Thymus (tissue), 11 donors: Measurements from ENCODE around the gene PHAX. TPM values are rescaled to one million over a fixed set of nuclear protein-coding genes. Genes with fewer than 3 reads are reported as not detected.
"Not testable (repeated sequence)": the region's sequence is repeated elsewhere in the genome, so short reads cannot be mapped to it uniquely, and the experiment has no call there.

Experiments
- DNase-seq, 9 donors: peaks; one replicate each; pipeline ENCODE4 v3.0.0-alpha.2; 2013; ENCODE audit warnings: low spot score in 9 of 9, low read depth in 6 of 9, missing footprints in 1 of 9
- H3K27ac ChIP-seq, 2 donors: one replicate each; pipeline ENCODE4 v1.5.1; 2013; ENCODE audit warnings: control low read depth in 1 of 2, low read depth in 1 of 2, low read length in 1 of 2, mild to moderate bottlenecking in 1 of 2, moderate library complexity in 1 of 2
- H3K27me3 ChIP-seq, 2 donors: one replicate each; pipeline ENCODE4 v1.5.1; 2013; ENCODE audit warnings: low read length in 1 of 2; ENCODE audit not compliant: control insufficient read depth in 2 of 2, insufficient read depth in 1 of 2
- H3K36me3 ChIP-seq, 2 donors: one replicate each; pipeline ENCODE4 v1.5.1; 2013; ENCODE audit warnings: low read length in 1 of 2, mild to moderate bottlenecking in 1 of 2, moderate library complexity in 1 of 2; ENCODE audit not compliant: control insufficient read depth in 2 of 2, insufficient read depth in 2 of 2
- H3K4me1 ChIP-seq, 2 donors: one replicate each; pipeline ENCODE4 v1.5.1; 2013; ENCODE audit warnings: low read length in 2 of 2; ENCODE audit not compliant: control insufficient read depth in 2 of 2, insufficient read depth in 2 of 2
- H3K4me3 ChIP-seq, 2 donors: one replicate each; pipeline ENCODE4 v1.5.1; 2013; ENCODE audit warnings: low read length in 2 of 2, control low read depth in 1 of 2, mild to moderate bottlenecking in 1 of 2
- H3K9me3 ChIP-seq, 2 donors: one replicate each; pipeline ENCODE4 v1.5.1; 2013; ENCODE audit warnings: low read length in 1 of 2, mild to moderate bottlenecking in 1 of 2; ENCODE audit not compliant: control insufficient read depth in 2 of 2, insufficient read depth in 1 of 2
- WGBS: extraction: QIAGEN DNeasy Blood & Tissue Kit; methylation state at CpG from one replicate; pipeline ENCODE4 v1.1.7; 2013; 5-methylcytosine and 5-hydroxymethylcytosine counted together
- polyA plus RNA-seq: library from polyadenylated mRNA; stranded (reverse); fragments of 200-250 nt; gene quantifications from one replicate; pipeline ENCODE4 v1.2.3, GENCODE V29; 2013
- total RNA-seq: library from RNA; stranded (reverse); fragments of 120-200 nt; gene quantifications from one replicate; pipeline ENCODE4 v1.2.4, GENCODE V29; 2013
- donor health status: healthy.

PHAX gene
- total and polyA plus RNA-seq, 2 donors, result 28.2 to 42.2 TPM

DNA sequence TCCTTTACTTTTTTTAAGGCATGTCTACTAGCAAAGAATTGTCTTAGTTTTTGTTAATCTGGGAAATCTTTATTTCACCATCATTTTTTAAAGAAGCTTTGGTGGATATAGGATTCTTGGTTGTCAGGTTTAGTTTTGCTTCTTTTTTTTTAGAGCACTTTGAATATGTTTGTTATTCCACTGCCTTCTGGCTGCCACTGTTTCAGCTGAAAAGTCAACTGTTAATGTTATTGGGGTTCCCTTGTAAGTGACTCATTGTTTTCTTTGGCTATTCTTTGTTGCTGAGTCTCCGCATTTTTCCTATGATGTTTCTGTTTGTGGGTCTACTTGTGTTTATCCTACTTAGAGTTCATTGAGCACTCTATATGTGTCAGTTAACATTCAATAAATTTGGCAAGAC lies 44.4 kb downstream of the PHAX start:
- Histone ChIP-seq H3K27ac (no peak overlapping the region), H3K4me3 (no peak overlapping the region), H3K36me3 (no peaks in the 10 kb centered on the region), H3K9me3 (no peaks in the 10 kb centered on the region), H3K4me1 (no peaks in the 10 kb centered on the region), H3K27me3 (no peaks in the 10 kb centered on the region)
- no peak for DNase-seq
- 94% methylated on average over 1 of the region's 1 CpG for WGBS

DNA sequence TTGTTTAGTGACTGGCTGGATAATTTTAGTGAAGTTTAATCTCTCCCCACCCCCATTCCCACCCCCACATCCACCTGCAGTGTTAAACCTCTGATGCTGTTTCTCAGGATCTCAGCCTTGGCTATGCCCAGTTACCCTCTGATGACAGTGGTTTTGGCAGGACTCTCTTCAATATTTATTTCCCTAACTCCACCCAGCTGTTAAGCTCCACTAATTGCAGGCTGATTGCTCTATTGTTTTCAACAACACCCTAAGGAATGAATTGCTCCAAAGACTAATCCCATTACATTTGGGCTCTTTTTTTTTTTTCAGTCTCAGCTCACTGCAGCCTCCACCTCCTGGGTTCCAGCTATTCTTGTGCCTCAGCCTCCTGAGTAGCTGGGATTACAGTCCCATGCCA lies 46.3 kb downstream of the PHAX start:
- no peak for DNase-seq

DNA sequence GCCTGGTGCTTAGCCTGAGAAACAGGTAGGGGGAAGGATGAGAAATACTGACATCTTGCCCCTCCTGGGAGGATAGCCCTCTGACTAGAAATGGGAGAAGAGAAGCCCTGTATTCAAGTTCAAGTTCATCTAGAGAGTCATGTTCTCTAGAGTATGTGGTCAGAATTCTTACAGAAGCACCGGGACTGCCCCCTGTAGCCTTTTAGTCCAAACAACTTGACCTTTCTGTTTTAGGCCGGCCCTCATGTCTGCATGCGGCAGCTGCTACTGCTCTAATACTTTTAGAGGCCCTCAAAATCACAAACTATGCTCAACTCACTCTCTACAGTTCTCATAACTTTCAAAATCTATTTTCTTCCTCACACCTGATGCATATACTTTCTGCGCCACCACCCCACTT lies 47.7 kb downstream of the PHAX start:
- Histone ChIP-seq H3K27ac (no peak overlapping the region), H3K4me1 (no peaks in the 10 kb centered on the region), H3K9me3 (no peaks in the 10 kb centered on the region), H3K27me3 (no peaks in the 10 kb centered on the region), H3K4me3 (no peak overlapping the region), H3K36me3 (no peaks in the 10 kb centered on the region)
- no peak for DNase-seq
- 95% methylated on average over 4 of the region's 4 CpGs for WGBS

More for the DNA sequence above, 46.3 kb downstream of the PHAX start:
- no peak overlapping the region for H3K4me3 ChIP-seq
- H3K36me3 ChIP-seq, result no peaks in the 10 kb centered on the region
- no peaks in the 10 kb centered on the region for H3K4me1 ChIP-seq
- H3K27ac ChIP-seq, result no peak overlapping the region
- H3K27me3 ChIP-seq, result no peaks in the 10 kb centered on the region
- H3K9me3 ChIP-seq, result no peaks in the 10 kb centered on the region

- H3K36me3 ChIP-seq, H3K4me3 ChIP-seq, H3K27me3 ChIP-seq, H3K27ac ChIP-seq, H3K4me1 ChIP-seq, H3K9me3 ChIP-seq, DNase-seq: not testable (repeated sequence)
- 95% methylated on average over 7 of the region's 7 CpGs for WGBS
Observed at GRCh38 chr5:126649057-126649456, 48.3 kb downstream of the PHAX start.

DNA sequence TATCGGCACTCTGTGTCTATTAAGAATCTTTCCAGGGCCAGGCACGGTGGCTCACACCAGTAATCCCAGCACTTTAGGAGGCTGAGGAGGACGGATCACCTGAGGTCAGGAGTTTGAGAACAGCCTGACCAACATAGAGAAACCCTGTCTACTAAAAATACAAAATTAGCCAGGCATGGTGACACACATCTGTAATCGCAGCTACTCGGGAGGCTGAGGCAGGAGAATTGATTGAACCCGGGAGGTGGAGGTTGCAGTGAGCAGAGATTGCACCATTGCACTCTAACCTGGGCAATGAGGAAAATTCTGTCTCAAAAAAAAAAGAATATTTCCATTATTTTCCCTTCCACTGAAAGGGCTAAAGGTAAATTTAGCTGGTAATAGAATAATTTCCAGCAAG lies 49.0 kb downstream of the PHAX start:
- not testable (repeated sequence) for H3K4me3 ChIP-seq, H3K27me3 ChIP-seq, H3K36me3 ChIP-seq, H3K9me3 ChIP-seq, DNase-seq, H3K4me1 ChIP-seq, H3K27ac ChIP-seq
- 98% methylated on average over 6 of the region's 6 CpGs for whole genome bisulfite sequencing

DNA sequence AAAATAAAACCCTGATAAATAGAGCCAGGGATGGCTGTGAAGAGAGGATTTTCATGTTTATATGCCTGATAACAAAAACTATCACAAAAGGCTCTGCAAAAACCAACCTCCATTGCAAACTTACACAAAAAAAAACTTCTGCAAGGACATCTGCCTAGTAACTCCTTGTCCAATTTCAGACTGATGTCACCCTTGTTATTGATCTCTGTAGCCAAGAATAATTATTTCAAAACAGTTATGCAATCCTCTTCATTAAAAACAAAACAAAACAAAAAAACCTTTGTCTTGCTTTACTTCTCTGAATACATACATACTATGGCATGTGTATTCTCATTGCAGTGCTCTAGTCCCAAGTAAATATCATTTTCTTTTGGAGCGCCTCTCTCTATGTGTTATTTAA lies 49.7 kb downstream of the PHAX start:
- no peaks in the 10 kb centered on the region for H3K9me3 ChIP-seq
- no peaks in the 10 kb centered on the region for H3K27me3 ChIP-seq
- DNase-seq, result no peak
- H3K4me3 ChIP-seq, result no peak overlapping the region
- no peaks in the 10 kb centered on the region for H3K4me1 ChIP-seq
- 100% methylated on average over 1 of the region's 1 CpG for WGBS
- no peaks in the 10 kb centered on the region for H3K36me3 ChIP-seq
- no peak overlapping the region for H3K27ac ChIP-seq

DNA sequence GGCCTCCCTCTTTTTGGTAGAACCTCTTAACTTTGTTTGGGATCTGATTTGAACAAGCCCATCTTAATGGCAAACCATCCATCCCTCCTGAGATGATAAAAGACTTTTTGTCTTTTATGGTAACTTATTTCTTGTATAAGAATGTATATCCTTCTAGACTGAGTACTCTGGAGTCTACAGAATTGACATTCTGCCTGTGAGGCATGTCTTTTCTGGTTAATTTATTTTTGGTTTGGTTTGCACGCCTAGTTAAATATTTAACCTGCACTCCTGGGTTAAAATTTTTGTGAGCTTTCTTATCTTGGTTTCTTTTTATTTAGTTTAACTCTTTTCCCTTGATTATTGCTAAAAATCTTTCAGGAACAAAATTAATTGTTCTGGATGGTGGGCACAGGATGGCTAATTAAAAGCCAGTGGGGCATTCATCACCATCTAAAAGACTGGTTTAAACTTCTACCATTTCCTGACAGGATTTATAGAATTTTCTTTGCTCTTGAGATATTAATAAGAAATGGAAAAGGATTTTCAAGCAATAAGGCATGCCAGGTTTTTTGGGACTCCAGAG lies 50.3 kb downstream of the PHAX start:
- Histone ChIP-seq H3K9me3 (no peaks in the 10 kb centered on the region), H3K27ac (no peak overlapping the region), H3K4me3 (no peak overlapping the region), H3K4me1 (no peaks in the 10 kb centered on the region), H3K27me3 (no peaks in the 10 kb centered on the region), H3K36me3 (no peaks in the 10 kb centered on the region)
- no peak for DNase-seq
- 97% methylated on average over 1 of the region's 1 CpG for WGBS

- peak in 8 of 9 donors; percentile 25 to 57 (median 32) for DNase-seq
- WGBS, result 10% methylated on average over 5 of the region's 5 CpGs
- H3K27ac ChIP-seq, result no peak overlapping the region
- no peaks in the 10 kb centered on the region for H3K27me3 ChIP-seq
- no peaks in the 10 kb centered on the region for H3K9me3 ChIP-seq
- no peaks in the 10 kb centered on the region for H3K36me3 ChIP-seq
- no peak overlapping the region for H3K4me3 ChIP-seq
- H3K4me1 ChIP-seq, result no peaks in the 10 kb centered on the region
Observed at GRCh38 chr5:126656401-126657007, 55.8 kb downstream of the PHAX start.

GRCh38 chr5:126658561-126658960 lies 57.8 kb downstream of the PHAX start:
- H3K4me1 ChIP-seq, result no peaks in the 10 kb centered on the region
- H3K27me3 ChIP-seq, result no peaks in the 10 kb centered on the region
- DNase-seq, result no peak
- no peak overlapping the region for H3K27ac ChIP-seq
- no peaks in the 10 kb centered on the region for H3K9me3 ChIP-seq
- WGBS, result 95% methylated on average over 5 of the region's 5 CpGs
- no peak overlapping the region for H3K4me3 ChIP-seq
- H3K36me3 ChIP-seq, result no peaks in the 10 kb centered on the region
